OCI-LY7 (cell line): ENCODE results near the gene RNF126. TPM values are rescaled to one million over a fixed set of nuclear protein-coding genes. Genes with fewer than 3 reads are reported as not detected.
"Not testable (repeated sequence)": the region's sequence is repeated elsewhere in the genome, so short reads cannot be mapped to it uniquely, and the experiment has no call there.

ENCODE experiments used
- BruUV-seq: library from RNA; stranded (reverse); fragments of 400-500 nt; replicated peaks from 2 replicates; lab custom pipeline; 2021; lab: Mats Ljungman, UMichigan
- CTCF ChIA-PET: fragments of 300-600 bp; sonication (Branson Sonifier 250); formaldehyde crosslinking; loops from one replicate; lab custom pipeline; 2022; ENCODE audit warnings: antibody characterized with exemption; ENCODE audit not compliant: unreplicated experiment; lab: Charles Lee
- POLR2A ChIA-PET: fragments of 300-600 bp; sonication (Branson Sonifier 250); formaldehyde crosslinking; loops from one replicate; lab custom pipeline; 2022; ENCODE audit warnings: antibody characterized with exemption; lab: Charles Lee
- DNase-seq: peaks from one replicate; pipeline ENCODE4 v3.0.0-alpha.2; 2015; ENCODE audit warnings: low spot score
- H2AFZ ChIP-seq: fragments of 200-600 bp; sonication (generic), shearing (Covaris generic); 2 replicates; pipeline ENCODE4 v1.6.1; 2014; ENCODE audit warnings: mild to moderate bottlenecking, antibody characterized with exemption, low read length, moderate library complexity
- H3K27ac ChIP-seq: fragments of 200-600 bp; sonication (generic); 2 replicates; pipeline ENCODE4 v1.5.1; 2014; ENCODE audit warnings: mixed run types, low read depth, mild to moderate bottlenecking, moderate library complexity, low read length, inconsistent platforms; ENCODE audit not compliant: poor library complexity, severe bottlenecking
- H3K36me3 ChIP-seq: fragments of 200-600 bp; sonication (generic); 2 replicates; pipeline ENCODE4 v1.6.1; 2014; ENCODE audit warnings: mild to moderate bottlenecking, antibody characterized with exemption, low read length, moderate library complexity, mixed read lengths; ENCODE audit not compliant: insufficient read depth
- H3K4me1 ChIP-seq: fragments of 200-600 bp; sonication (generic); 2 replicates; pipeline ENCODE4 v1.5.1; 2014; ENCODE audit warnings: mild to moderate bottlenecking, low read length; ENCODE audit not compliant: insufficient read depth, poor library complexity, severe bottlenecking
- H3K4me2 ChIP-seq: fragments of 200-600 bp; sonication (generic); 2 replicates; pipeline ENCODE4 v1.6.1; 2014; ENCODE audit warnings: mild to moderate bottlenecking, low read length
- H3K4me3 ChIP-seq: fragments of 200-600 bp; sonication (generic); 2 replicates; pipeline ENCODE4 v1.5.1; 2014; ENCODE audit warnings: mild to moderate bottlenecking, low read depth, low read length; ENCODE audit not compliant: poor library complexity, severe bottlenecking
- H3K79me2 ChIP-seq: fragments of 200-600 bp; sonication (generic); 2 replicates; pipeline ENCODE4 v1.6.1; 2016; ENCODE audit warnings: low read depth, mild to moderate bottlenecking, low read length, moderate library complexity, mixed read lengths; ENCODE audit not compliant: insufficient read depth
- H3K9me2 ChIP-seq: fragments of 200-600 bp; sonication (generic); 2 replicates; pipeline ENCODE4 v1.6.1; 2016; ENCODE audit warnings: mild to moderate bottlenecking, low read length, mixed read lengths; ENCODE audit not compliant: insufficient read depth
- H3K9me3 ChIP-seq: fragments of 200-600 bp; sonication (generic); 2 replicates; pipeline ENCODE4 v1.6.1; 2014; ENCODE audit warnings: mild to moderate bottlenecking, mixed run types, low read length, mixed read lengths
- H4K20me1 ChIP-seq: fragments of 200-600 bp; sonication (generic); 2 replicates; pipeline ENCODE4 v1.6.1; 2014; ENCODE audit warnings: mild to moderate bottlenecking, antibody characterized with exemption, low read length, moderate library complexity, mixed read lengths; ENCODE audit not compliant: insufficient read depth
- EZH2phosphoT487 ChIP-seq: fragments of 200-600 bp; sonication (generic); IDR thresholded peaks from 2 replicates; pipeline ENCODE4 v1.6.1; 2018; ENCODE audit warnings: low read depth, borderline replicate concordance, mild to moderate bottlenecking, mixed run types, antibody characterized with exemption, low read length, moderate library complexity, mixed read lengths
- intact Hi-C: fragments of 100-400 bp; cut with micrococcal nuclease; formaldehyde crosslinking; loops from one replicate; pipeline ENCODE4 v1.10.0; 2022; ENCODE audit not compliant: unreplicated experiment
- total RNA-seq, 2 experiments: library from RNA; depleted of rRNA in 1 of 2; stranded (reverse); fragments of >200 nt in 1 of 2; shearing (Covaris generic) in 1 of 2; gene quantifications; 2 replicates each; pipeline ENCODE4 v1.2.3, GENCODE V29; 2014 to 2022
- TF ChIP-seq, protein P1 (sequence below): fragments of 200-600 bp; sonication (generic); conservative IDR thresholded peaks from 2 replicates; pipeline ENCODE4 v1.5.1; 2014; ENCODE audit warnings: mild to moderate bottlenecking, antibody characterized with exemption, low read length, moderate library complexity, mixed read lengths

RNF126 gene
- total RNA-seq, 2 experiments from 2014 or later = 98.6 to 104 TPM

DNA sequence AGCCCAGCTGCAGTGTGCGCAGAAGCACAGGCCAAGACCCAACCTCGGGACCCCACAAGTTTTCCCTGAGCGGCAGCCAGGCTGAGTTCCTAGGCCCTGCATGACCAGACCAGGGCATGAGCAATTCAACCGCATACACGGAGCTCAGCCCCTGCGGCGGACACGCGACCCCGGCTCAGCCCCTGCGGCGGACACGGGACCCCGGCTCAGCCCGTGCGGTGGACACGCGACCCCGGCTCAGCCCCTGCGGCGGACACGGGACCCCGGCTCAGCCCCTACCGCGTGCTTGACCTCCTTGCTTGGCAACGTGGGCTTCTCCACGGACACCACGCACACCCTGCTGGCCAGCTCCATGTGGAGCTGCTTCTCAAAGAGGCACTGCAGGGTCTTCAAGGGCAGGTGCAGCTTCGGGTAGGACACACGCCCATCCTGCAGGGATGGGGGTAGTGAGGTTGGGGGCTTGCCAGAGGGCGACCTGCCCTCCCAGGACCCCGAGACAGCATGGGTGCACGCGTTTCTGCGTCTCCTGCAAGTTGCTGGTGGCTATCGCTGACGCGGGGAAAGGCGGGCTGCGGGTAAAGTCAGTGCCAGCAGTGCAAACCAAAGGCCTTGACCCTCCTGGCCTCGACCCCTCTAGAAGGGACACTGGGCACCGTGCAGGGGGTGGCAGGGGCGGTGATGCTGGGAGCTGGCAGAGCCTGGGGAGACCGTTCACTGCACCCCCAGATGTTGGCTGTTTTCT, 39.7 kb downstream of the RNF126 start:
- intact Hi-C loops = no loop called here
- peaks cover 77% of the 10 kb centered on the region for H3K36me3 ChIP-seq
- H2AFZ ChIP-seq = no peak overlapping the region
- H3K79me2 ChIP-seq = peaks cover 10% of the 10 kb centered on the region; the same call in 1 of the 2 replicates
- H3K9me3 ChIP-seq = no peaks in the 10 kb centered on the region
- H4K20me1 ChIP-seq = no peaks in the 10 kb centered on the region
- H3K27ac ChIP-seq = no peak overlapping the region
- no peak for DNase-seq
- no peaks in the 10 kb centered on the region for H3K4me1 ChIP-seq
- ChIA-PET CTCF (no interaction called here), POLR2A (no interaction called here)
- H3K9me2 ChIP-seq = no peaks in the 10 kb centered on the region
- no TSS peak for BruUV-seq
- TF ChIP-seq, protein P1, sequence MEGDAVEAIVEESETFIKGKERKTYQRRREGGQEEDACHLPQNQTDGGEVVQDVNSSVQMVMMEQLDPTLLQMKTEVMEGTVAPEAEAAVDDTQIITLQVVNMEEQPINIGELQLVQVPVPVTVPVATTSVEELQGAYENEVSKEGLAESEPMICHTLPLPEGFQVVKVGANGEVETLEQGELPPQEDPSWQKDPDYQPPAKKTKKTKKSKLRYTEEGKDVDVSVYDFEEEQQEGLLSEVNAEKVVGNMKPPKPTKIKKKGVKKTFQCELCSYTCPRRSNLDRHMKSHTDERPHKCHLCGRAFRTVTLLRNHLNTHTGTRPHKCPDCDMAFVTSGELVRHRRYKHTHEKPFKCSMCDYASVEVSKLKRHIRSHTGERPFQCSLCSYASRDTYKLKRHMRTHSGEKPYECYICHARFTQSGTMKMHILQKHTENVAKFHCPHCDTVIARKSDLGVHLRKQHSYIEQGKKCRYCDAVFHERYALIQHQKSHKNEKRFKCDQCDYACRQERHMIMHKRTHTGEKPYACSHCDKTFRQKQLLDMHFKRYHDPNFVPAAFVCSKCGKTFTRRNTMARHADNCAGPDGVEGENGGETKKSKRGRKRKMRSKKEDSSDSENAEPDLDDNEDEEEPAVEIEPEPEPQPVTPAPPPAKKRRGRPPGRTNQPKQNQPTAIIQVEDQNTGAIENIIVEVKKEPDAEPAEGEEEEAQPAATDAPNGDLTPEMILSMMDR = no peak
- TF ChIP-seq EZH2phosphoT487 = no peak
- H3K4me3 ChIP-seq = no peak overlapping the region
- no peak overlapping the region for H3K4me2 ChIP-seq

DNA sequence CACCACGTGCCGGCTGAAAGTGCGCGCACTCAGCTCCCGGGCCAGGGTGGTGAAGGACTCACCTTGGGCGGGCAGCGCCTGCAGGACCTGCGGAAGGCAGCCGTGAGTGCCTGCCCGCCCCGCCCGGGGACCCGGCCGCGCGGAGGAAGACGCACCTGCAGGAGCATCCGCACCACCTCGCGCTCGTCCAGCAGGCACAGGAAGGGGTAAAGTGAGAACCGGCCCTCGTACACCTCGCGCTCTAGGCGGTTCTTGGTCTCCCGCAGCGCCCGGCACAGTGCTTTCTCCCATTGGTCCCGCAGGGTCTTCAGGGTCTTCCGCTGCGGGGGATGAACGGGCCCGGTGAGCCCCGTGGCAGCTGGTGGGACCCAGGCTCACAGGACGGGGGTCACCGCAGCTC, 40.3 kb downstream of the RNF126 start:
- TF ChIP-seq EZH2phosphoT487 = no peak
- TF ChIP-seq, protein P1 = no peak
- no peak overlapping the region for H2AFZ ChIP-seq
- H3K4me1 ChIP-seq = no peaks in the 10 kb centered on the region
- H3K27ac ChIP-seq = no peak overlapping the region
- H3K36me3 ChIP-seq = peaks cover 76% of the 10 kb centered on the region
- intact Hi-C loops = no loop called here
- no peaks in the 10 kb centered on the region for H4K20me1 ChIP-seq
- no TSS peak for BruUV-seq
- no peaks in the 10 kb centered on the region for H3K9me3 ChIP-seq
- peaks cover 3% of the 10 kb centered on the region; the same call in 1 of the 2 replicates for H3K79me2 ChIP-seq
- POLR2A ChIA-PET = no interaction called here
- H3K4me3 ChIP-seq = no peak overlapping the region
- CTCF ChIA-PET = no interaction called here
- H3K9me2 ChIP-seq = no peaks in the 10 kb centered on the region
- no peak for DNase-seq
- H3K4me2 ChIP-seq = no peak overlapping the region

GRCh38 chr19:621819-622218, 41.2 kb downstream of the RNF126 start:
- no peaks in the 10 kb centered on the region for H3K9me3 ChIP-seq
- H3K36me3 ChIP-seq = peaks cover 67% of the 10 kb centered on the region
- no peak for DNase-seq
- TF ChIP-seq, protein P1 = no peak
- no peak for TF ChIP-seq EZH2phosphoT487
- no peak overlapping the region for H2AFZ ChIP-seq
- no TSS peak for BruUV-seq
- no peaks in the 10 kb centered on the region for H3K4me1 ChIP-seq
- H3K9me2 ChIP-seq = no peaks in the 10 kb centered on the region
- no peak overlapping the region for H3K4me2 ChIP-seq
- no peaks in the 10 kb centered on the region for H4K20me1 ChIP-seq
- H3K79me2 ChIP-seq = no peaks in the 10 kb centered on the region
- intact Hi-C loops = no loop called here
- no peak overlapping the region for H3K4me3 ChIP-seq
- POLR2A ChIA-PET = no interaction called here
- H3K27ac ChIP-seq = no peak overlapping the region
- CTCF ChIA-PET = no interaction called here

- H3K4me2 ChIP-seq, POLR2A ChIA-PET, H3K27ac ChIP-seq, H3K4me1 ChIP-seq, intact Hi-C loops, BruUV-seq, H2AFZ ChIP-seq, H4K20me1 ChIP-seq, H3K9me2 ChIP-seq, CTCF ChIA-PET, DNase-seq, H3K9me3 ChIP-seq, H3K79me2 ChIP-seq, H3K4me3 ChIP-seq: not testable (repeated sequence)
- peaks cover 66% of the 10 kb centered on the region for H3K36me3 ChIP-seq
These were observed 41.8 kb downstream of the RNF126 start for GRCh38 chr19:621191-621590.
